HG03159 (cell line): ENCODE measurements around the gene ARHGAP10.

Experiments used
- ATAC-seq: cut with Tn5 transposase; IDR thresholded peaks from one replicate; pipeline ENCODE4 v1.9.1; 2021; ENCODE audit warnings: mild to moderate bottlenecking, moderate library complexity; ENCODE audit not compliant: unreplicated experiment

The ARHGAP10 gene

DNA sequence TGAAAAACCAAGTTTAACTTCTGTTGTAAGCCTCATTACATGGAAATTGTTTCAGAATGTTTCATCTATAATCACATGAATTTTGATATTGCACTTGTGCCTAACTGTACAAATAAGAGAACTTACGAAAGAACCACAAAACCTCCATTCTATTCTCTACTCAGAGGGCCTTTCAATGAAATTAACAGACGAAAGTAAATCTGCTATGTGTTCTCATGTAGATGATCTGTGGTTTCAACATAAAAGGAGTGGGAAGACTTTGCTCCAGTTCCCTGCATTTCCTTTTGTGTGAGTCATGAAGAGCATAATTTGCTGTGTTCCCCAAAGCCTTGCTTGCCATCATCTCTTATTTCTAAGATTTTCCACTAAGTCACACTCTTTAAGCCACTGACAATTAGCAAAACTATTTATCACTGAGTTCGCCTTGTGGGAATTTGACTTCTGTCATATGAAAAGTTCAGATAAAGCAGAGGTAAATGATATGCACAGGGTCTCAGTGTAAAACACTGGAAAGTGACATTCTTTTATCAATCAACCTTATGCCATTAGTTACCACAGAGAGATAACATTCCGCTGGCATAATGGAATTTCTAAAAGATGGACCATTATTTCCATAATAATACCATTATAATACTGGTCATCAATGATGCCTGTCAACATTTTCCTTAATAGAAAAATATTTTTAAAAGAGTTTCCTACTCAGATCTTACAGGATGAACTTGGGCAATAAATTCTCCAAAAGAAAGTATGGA is 380.5 kb downstream of the ARHGAP10 start:
- no peak for ATAC-seq

GRCh38 chr4:148114436-148114835 is 382.5 kb downstream of the ARHGAP10 start:
- ATAC-seq, result no peak

DNA sequence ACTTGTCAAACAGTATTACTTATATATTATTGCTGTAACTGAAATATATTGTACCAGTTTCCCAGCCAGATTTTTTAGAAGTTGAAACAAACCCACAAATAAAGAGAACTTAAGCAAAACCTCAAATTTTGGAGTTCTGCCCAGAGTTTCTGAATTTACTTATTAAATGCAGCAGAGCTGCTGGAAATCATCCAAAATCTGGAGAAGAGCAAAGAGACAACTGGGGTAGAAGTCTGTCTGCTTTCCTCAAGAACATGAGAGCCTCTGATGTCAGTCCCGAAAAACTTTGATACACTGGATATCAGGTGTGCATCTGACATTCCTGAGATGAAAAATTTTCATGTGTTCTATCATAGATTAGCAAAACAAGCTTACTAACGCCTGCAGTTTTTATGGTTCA is 384.4 kb downstream of the ARHGAP10 start:
- no peak for ATAC-seq

DNA sequence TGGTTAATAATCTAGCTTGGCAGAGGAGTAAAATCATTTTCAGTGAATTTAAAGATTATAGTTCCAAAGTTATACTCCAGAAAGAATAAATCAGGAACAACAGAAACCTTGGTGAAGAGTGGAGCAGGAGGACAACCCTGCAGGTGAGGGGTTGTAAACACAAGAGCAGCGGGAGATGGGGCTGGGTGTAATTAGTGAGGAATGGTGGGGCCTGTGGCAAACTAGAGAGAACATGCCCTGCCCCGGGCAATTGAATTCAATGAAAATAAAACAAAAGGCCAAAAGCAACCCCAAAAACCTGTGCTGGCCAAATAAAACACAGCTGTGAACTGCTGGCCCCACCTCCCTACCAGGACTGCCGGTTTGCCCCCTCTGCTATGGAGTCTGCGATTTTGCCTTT is 385.1 kb downstream of the ARHGAP10 start:
- no peak for ATAC-seq

DNA sequence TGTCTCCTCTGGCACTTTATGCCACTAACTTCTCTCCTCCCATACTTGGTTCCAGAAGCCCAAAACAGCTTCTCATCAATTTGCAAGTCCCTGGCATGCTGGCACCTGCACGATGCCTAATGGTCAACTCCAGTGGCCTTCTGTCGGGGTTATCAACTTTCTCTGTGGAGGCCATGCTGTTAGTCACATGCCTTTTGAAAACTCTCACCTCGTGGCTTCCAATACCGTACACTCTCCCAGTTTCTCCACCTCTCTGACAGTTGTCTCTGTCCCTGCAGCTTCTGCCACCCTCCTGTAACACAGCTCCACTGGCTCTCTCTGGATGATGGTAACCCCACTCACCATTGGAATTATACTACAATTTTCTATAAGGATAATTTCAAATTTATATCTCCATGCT is 386.3 kb downstream of the ARHGAP10 start:
- ATAC-seq, result no peak

DNA sequence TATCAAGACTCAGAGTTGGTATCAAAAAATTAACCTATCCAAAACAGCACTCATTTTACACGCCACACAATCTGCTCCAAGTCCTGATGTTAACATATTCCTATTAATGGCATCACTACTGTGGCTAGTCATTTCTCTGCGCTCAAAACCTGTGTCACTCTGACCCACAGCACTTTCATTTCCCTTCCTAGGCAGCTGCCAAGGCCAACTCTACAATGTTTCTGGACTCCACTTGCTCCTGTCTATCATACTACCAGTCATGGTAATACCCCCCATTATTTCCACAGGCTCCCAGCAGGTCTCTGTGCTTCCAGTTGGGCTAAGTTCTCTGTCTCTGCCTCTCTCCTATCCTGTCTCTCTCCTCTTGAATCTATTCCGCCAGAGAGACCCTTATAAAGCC is 386.7 kb downstream of the ARHGAP10 start:
- ATAC-seq, result no peak

DNA sequence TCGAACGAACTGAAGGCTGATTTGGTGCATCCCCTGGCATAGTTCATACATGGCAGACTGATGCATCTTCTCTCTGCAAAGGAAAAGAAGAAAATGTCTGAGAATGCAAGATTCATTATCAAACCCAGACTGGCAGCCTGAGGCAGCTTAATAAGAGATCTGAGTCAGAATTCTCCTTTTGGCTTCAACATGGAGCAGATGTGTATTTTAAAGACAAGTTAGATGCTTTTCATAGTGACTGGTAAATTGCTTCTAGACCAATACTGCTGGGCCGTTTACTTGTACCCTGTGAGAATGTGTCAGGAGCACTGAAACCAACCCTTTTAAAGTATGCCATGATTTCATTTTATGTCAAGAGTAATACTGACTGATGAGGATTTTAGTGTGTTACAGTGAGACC is 388.3 kb downstream of the ARHGAP10 start:
- no peak for ATAC-seq
